HEK293T (cell line): Measurements from ENCODE around the gene HSFX2.

Experiments
- CTBP1 ChIP-seq: fragments of 450-650 bp; IDR thresholded peaks from 2 replicates; pipeline ENCODE4 v1.6.1; 2016; ENCODE audit warnings: borderline replicate concordance
- ELF4 ChIP-seq: fragments of 450-650 bp; IDR thresholded peaks from 2 replicates; pipeline ENCODE4 v1.6.1; 2017; ENCODE audit warnings: antibody characterized with exemption
- FOXA1 ChIP-seq: fragments of 450-650 bp; IDR thresholded peaks from 2 replicates; pipeline ENCODE4 v1.6.1; 2016; ENCODE audit warnings: mild to moderate bottlenecking
- FOXK2 ChIP-seq: fragments of 450-650 bp; IDR thresholded peaks from 2 replicates; pipeline ENCODE4 v1.6.1; 2016; ENCODE audit warnings: mild to moderate bottlenecking
- LEF1 ChIP-seq: fragments of 450-650 bp; IDR thresholded peaks from 2 replicates; pipeline ENCODE4 v1.6.1; 2017; ENCODE audit warnings: mild to moderate bottlenecking, borderline replicate concordance
- SP1 ChIP-seq: fragments of 450-650 bp; IDR thresholded peaks from 2 replicates; pipeline ENCODE4 v1.6.1; 2017
- SUZ12 ChIP-seq: fragments of 450-650 bp; IDR thresholded peaks from 2 replicates; pipeline ENCODE4 v1.6.1; 2016; ENCODE audit warnings: mild to moderate bottlenecking

- TF ChIP-seq SUZ12 (no peak), ELF4 (no peak), LEF1 (no peak), CTBP1 (no peak), SP1 (no peak), FOXK2 (no peak), FOXA1 (no peak)
These were observed 23.8 kb upstream of the HSFX2 start for GRCh38 chrX:149618871-149619270.
